DMS153 (cell line): ENCODE results near the gene TTC24.

Source experiments
- DNase-seq: peaks from one replicate; lab custom pipeline; 2025; lab: John Stamatoyannopoulos, UW

The TTC24 gene

GRCh38 chr1:156554971-156555370 lies 24.6 kb upstream of the TTC24 start:
- DNase-seq, result no peak

DNA sequence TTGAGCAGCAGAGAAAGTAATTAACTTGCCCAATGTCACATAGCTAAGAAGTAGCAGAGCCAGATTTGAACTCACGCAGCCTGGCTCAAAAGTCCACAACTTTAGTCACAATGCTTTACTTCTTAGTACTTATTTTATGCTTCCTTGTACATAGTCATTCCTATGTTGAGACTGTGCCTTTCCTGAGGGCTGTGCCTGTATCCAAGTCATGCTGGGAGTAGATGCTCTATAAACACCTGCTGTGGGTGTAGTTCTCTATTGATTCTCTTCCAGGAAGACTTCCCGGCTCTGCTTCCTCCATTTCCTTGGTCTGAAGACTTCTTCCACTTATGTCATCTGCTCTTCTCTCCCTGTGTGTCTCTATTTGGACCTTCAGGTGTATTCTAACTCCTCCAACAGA lies 23.8 kb upstream of the TTC24 start:
- DNase-seq, result no peak

GRCh38 chr1:156556354-156556753 lies 23.2 kb upstream of the TTC24 start:
- no peak for DNase-seq

DNA sequence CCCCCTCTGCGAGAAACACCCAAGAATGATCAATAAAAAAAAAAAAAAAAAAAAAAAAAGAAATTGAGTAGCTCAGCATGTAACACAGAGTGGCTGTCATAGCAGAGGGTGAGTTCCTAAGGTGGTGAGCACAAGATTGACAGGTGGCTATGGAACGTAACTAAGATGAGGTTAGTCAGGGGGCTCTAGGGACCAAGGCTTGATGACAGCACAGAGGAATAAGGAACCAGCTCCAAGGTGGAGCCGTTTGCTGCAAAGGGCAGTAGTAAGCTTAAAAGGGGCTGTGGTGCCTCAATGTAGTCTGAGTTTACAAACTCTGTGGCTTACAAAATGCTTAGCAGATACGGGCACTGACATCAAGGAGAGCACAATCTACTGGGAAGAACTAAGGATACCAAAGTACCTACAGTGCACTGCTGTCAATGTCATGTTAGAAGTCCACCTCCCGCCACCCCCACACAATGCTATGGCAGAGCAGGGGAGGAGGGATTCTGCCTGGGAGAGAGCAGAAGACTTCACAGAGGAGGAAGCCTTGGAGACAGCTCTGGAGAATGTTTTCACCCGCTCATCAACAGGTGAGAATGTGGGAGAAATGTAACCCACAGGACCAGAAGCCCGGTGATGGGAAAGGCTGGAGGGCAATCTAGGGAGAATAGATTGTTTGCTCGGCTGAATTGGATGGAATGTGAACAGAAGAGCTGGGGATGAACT lies 20.3 kb upstream of the TTC24 start:
- DNase-seq, result no peak

GRCh38 chr1:156559797-156560385 lies 19.6 kb upstream of the TTC24 start:
- no peak for DNase-seq

- no peak for DNase-seq
Observed at GRCh38 chr1:156560585-156561163, 18.8 kb upstream of the TTC24 start.

DNA sequence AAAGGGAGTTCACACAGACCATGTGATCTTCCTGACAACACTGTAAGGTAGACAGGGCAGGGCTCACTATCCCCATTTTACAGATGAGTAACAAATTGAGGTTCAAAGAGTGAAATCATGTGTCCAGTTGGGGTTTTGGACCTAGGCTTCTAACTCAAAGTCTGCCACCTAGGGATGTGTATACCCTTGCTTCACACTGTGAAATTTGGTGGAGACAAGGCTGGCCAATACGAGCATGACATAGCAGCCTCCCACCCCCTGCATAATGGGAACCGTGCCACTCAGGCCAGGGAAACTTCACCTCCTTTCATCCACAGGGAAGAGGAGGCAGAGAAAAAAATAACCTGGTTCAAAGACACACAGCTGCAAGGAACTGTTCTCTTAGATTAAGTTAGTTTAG lies 14.0 kb upstream of the TTC24 start:
- no peak for DNase-seq

DNA sequence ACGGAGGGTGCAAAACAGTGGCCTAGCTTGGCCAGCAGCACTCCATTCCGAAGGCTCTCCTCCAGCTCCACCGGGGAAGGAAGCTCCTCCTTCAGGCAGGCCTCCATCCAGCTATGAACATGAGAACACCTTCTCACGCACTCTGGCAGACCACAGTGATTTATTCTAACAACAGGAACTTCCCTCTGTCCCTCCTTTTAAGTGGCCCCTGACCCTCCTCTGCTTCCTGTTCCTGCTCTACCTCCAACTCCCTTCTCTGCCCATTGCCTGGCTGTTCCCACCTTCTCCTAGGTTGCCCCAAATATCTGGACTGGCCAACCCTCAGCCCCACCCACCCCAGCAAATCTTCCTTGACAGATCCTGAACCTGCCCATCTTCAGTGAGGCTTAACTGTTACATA lies 13.1 kb upstream of the TTC24 start:
- DNase-seq, result no peak

GRCh38 chr1:156571261-156571852 lies 8.2 kb upstream of the TTC24 start:
- no peak for DNase-seq

GRCh38 chr1:156571919-156572662 lies 7.4 kb upstream of the TTC24 start, which contains the start of gene IQGAP3:
Gene IQGAP3 (minus strand): TSS chr1:156572565. CDS start chr1:156572529, 36 bp downstream.
- DNase-seq, result peak; percentile 75

GRCh38 chr1:156572663-156573018 lies 6.9 kb upstream of the TTC24 start:
- no peak for DNase-seq

GRCh38 chr1:156574039-156574633 lies 5.4 kb upstream of the TTC24 start:
- DNase-seq, result no peak

GRCh38 chr1:156577550-156577949 lies 2.0 kb upstream of the TTC24 start:
- no peak for DNase-seq

DNA sequence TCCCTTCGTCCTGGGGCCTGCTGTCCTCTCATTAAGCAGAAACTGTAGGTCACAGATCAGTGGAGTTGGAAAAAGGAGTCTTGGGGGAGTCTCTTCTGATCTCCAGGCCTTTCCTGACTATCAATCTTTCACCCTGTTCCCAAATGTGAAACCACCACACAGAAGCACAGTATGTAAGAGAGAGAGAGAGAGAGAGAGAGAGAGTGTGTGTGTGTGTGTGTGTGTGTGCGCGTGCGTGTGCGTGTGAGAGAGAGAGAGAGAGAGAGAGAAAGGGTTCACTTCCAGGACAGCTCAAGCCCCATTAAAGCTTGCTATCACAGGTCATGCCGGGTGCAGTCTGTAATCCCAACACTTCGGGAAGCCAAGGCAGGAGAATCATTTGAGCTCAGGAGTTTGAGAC lies 1.5 kb upstream of the TTC24 start:
- DNase-seq, result no peak

DNA sequence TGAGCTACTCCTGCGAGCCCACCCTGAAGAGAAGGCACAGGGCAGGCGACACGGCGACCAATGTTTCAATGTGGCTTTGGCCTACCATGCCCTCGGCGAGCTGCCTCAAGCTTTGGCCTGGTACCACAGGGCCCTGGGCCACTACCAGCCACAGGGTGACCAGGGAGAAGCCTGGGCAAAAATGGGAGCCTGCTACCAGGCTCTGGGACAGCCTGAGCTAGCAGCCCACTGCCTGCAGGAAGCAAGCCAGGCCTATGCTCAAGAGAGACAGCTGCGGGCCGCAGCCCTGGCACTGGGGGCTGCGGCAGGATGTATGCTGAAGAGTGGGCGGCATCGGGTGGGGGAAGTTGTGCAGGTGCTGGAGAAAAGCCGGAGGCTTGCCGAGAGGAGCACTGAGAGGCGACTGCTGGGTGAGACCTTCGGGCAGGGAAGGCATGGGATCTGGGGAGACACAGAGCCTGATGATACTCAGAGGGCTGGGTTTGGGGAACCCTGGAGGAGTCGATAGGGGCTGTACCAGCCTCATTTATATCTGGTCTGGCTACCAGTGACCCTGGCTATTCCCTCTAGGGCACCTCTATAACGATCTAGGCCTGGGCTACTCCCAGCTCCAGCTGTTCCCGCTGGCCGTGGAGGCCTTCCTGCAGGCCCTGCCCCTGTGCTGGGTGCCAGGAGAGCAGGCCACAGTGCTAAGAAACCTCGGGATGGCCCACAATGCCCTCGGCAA lies 2.3 kb downstream of the TTC24 start:
- DNase-seq, result no peak

- DNase-seq, result no peak
Observed at GRCh38 chr1:156582388-156583017, 3.0 kb downstream of the TTC24 start.

- DNase-seq, result peak; percentile 52
Observed at GRCh38 chr1:156583821-156584622, 4.5 kb downstream of the TTC24 start.

DNA sequence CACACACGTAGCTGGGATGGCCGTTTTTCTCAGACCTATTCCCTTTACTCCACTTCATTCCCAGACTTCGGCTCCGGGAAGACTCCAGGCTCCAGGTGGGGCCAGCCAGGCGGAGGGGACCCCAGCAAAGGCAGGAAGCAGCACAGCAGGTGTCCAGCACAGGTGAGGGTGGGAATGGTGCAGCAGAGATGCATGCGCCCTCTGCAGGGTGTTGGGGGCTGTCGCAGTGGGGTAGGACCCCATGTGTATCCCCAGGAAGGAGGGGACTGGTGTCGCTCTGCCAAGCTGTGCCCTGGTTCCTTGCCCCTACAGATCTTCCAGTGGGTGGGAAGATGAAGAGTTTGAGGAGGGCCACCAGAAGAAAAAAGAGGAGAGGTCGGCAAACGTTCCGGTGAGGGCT lies 5.3 kb downstream of the TTC24 start:
- DNase-seq, result peak; percentile 41

DNA sequence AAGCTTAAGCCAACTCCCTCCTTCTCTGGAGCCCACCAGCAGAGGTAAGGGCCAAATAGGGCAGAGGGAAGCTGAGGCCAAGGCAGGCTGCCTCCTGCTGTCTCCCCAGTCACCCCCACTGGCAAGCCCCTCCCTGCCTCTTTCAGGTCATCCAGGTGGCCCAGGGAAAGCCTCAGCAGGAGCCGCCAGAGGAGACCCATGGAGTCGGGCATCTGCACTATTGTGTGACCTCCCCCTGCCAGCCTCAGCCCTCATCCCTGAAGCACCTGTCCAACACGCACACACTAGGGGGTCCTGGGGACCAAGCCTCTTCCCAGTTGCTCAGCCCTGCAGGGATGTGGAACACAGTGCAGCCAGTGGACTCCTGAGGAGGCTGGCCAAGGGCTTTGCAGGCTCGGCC lies 6.8 kb downstream of the TTC24 start:
- no peak for DNase-seq

DNA sequence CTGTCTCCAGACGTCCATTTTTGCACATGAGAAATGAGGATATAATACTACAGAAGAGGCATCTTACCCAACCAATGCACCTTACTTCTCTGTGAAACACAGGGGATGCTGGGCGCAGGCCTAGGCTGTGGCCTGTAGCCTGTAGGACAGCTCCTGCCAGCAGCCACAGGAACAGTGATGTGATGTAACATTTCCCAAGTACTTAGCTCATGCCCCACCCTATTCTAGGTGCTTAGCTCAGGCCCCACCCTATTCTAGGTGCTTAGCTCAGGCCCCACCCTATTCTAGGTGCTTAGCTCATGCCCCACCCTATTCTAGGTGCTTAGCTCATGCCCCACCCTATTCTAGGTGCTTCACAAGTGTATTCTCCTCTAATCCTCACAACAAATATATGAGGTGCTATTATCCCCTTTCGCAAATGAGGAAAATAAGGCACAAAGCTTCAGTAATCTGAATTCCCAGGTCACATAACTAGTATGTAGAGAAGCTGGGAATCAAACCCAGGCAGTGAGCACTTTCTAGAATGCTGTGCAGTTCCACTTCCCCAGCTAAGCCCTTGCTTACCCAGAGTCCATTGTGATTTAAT lies 7.5 kb downstream of the TTC24 start:
- no peak for DNase-seq
